DOHH2 (cell line): Measurements from ENCODE around the gene RPAP2.

Experiments
- CTCF ChIP-seq: fragments of 200-600 bp; sonication (generic); IDR thresholded peaks from one replicate; pipeline ENCODE4 v1.5.1; 2014; ENCODE audit warnings: antibody characterized with exemption, mild to moderate bottlenecking, low read depth, low read length; ENCODE audit not compliant: poor library complexity, severe bottlenecking
- EZH2phosphoT487 ChIP-seq: fragments of 200-600 bp; sonication (generic); IDR thresholded peaks from 2 replicates; pipeline ENCODE4 v1.6.1; 2017; ENCODE audit warnings: borderline replicate concordance, mild to moderate bottlenecking, antibody characterized with exemption, low read length, moderate library complexity, mixed read lengths

- TF ChIP-seq CTCF = no peak
- TF ChIP-seq EZH2phosphoT487 = no peak
Measured at GRCh38 chr1:92408825-92409224, 110.0 kb downstream of the RPAP2 start.
